GM06990 (cell line): ENCODE results near the gene C18orf32.

Source experiments
- DNase-seq: peaks from one replicate; pipeline ENCODE4 v3.0.0-alpha.2; 2011; ENCODE audit not compliant: insufficient read length; ENCODE audit errors: extremely low read depth
- H3K27me3 ChIP-seq: replicated peaks from 2 replicates; pipeline ENCODE4 v1.6.0; 2011; ENCODE audit warnings: low read length; ENCODE audit not compliant: control insufficient read depth, insufficient read depth
- H3K36me3 ChIP-seq: 2 replicates; pipeline ENCODE4 v1.5.1; 2011; ENCODE audit warnings: low read length; ENCODE audit not compliant: control insufficient read depth, insufficient read depth
- H3K4me3 ChIP-seq: replicated peaks from 2 replicates; pipeline ENCODE4 v1.5.1; 2011; ENCODE audit warnings: low read depth, mild to moderate bottlenecking, control low read depth, low read length
- CTCF ChIP-seq: IDR thresholded peaks from 2 replicates; pipeline ENCODE4 v1.5.1; 2011; ENCODE audit warnings: low read length, control low read depth, mild to moderate bottlenecking, inconsistent platforms; ENCODE audit not compliant: insufficient read depth, poor library complexity, severe bottlenecking

Gene C18orf32

GRCh38 chr18:49490246-49490762 is 3.3 kb upstream of the C18orf32 start:
- Histone ChIP-seq H3K36me3 (peaks cover 5% of the 10 kb centered on the region), H3K4me3 (peak overlapping the region; percentile 100), H3K27me3 (no peaks in the 10 kb centered on the region)
- no peak for DNase-seq
- TF ChIP-seq CTCF: no peak

- H3K27me3 ChIP-seq: no peaks in the 10 kb centered on the region
- no peak overlapping the region for H3K4me3 ChIP-seq
- peaks cover 5% of the 10 kb centered on the region for H3K36me3 ChIP-seq
- no peak for DNase-seq
- TF ChIP-seq CTCF: no peak
Observed at GRCh38 chr18:49487711-49488310, 777 bp upstream of the C18orf32 start.

GRCh38 chr18:49486606-49486952 is 455 bp downstream of the C18orf32 start:
- no peak for DNase-seq
- no peaks in the 10 kb centered on the region for H3K27me3 ChIP-seq
- H3K36me3 ChIP-seq: peaks cover 5% of the 10 kb centered on the region
- TF ChIP-seq CTCF: no peak
- H3K4me3 ChIP-seq: peak overlapping the region; percentile 67

GRCh38 chr18:49486134-49486533 is 900 bp downstream of the C18orf32 start:
- Histone ChIP-seq H3K4me3 (peak overlapping the region; percentile 67), H3K36me3 (peaks cover 7% of the 10 kb centered on the region), H3K27me3 (no peaks in the 10 kb centered on the region)
- no peak for DNase-seq
- TF ChIP-seq CTCF: no peak

- H3K4me3 ChIP-seq: no peak overlapping the region
- no peak for DNase-seq
Observed at GRCh38 chr18:49483198-49483597, 3.8 kb downstream of the C18orf32 start.

More at GRCh38 chr18:49483198-49483597, 3.8 kb downstream of the C18orf32 start:
- Histone ChIP-seq H3K27me3 (no peaks in the 10 kb centered on the region), H3K36me3 (peaks cover 10% of the 10 kb centered on the region)
- no peak for TF ChIP-seq CTCF
